ENCODE results near the gene N4BP2L2.

DNA sequence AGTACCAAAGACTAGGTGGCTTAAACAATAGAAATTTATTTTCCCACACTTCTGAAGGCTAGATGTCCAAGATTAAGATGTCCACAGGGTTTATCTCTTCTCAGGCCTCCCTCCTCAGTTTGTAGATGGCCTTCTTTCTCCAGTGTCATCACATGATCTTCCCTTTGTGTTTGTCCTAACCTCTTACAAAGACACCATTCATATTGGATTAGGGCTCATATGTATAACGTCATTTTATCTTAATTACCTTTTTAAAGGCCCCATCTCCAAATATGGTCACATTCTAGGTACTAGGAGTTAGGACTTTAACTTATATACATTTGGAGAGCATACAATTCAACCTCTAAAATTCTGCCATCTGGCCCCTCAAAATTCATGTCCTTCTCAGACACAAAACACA is 34.3 kb downstream of the N4BP2L2 start:
- TF ChIP-seq, protein P1, sequence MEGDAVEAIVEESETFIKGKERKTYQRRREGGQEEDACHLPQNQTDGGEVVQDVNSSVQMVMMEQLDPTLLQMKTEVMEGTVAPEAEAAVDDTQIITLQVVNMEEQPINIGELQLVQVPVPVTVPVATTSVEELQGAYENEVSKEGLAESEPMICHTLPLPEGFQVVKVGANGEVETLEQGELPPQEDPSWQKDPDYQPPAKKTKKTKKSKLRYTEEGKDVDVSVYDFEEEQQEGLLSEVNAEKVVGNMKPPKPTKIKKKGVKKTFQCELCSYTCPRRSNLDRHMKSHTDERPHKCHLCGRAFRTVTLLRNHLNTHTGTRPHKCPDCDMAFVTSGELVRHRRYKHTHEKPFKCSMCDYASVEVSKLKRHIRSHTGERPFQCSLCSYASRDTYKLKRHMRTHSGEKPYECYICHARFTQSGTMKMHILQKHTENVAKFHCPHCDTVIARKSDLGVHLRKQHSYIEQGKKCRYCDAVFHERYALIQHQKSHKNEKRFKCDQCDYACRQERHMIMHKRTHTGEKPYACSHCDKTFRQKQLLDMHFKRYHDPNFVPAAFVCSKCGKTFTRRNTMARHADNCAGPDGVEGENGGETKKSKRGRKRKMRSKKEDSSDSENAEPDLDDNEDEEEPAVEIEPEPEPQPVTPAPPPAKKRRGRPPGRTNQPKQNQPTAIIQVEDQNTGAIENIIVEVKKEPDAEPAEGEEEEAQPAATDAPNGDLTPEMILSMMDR (optimal IDR thresholded peaks at IDR 0.05 in 1 of 3, IDR thresholded peaks at IDR 0.05 in 1 of 3, conservative IDR thresholded peaks at IDR 0.05 in 1 of 3; ENCODE audit: extremely low read depth in 1 of 3, insufficient read depth in 2 of 3, low read length in 3 of 3): no peak
- TF ChIP-seq EZH2 (IDR thresholded peaks at IDR 0.05; ENCODE audit: low read length): no peak

Data from keratinocyte (primary cell).